ENCODE data around the gene CPEB3.

The CPEB3 gene

DNA sequence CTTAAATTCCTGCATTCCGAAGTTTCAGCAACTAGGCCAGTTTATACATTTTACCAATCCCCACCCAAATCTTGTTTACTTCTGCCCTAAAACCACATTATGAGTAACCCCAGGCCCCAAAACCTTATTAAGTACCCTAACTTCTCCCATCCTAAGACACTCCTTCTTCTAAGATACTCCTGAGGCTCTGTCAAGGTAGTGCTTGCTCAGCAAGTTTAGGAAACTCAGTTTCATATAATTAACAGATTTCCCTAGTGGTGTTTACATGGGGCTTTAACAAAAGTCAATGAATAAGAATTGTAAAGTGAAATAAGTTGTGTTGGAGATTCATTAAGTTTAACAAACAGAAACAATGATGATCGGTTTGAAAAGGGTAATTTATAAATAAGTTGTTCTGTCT, 77.8 kb downstream of the CPEB3 start:
- DNase-seq (ENCODE audit: low spot score), result no peak

DNA sequence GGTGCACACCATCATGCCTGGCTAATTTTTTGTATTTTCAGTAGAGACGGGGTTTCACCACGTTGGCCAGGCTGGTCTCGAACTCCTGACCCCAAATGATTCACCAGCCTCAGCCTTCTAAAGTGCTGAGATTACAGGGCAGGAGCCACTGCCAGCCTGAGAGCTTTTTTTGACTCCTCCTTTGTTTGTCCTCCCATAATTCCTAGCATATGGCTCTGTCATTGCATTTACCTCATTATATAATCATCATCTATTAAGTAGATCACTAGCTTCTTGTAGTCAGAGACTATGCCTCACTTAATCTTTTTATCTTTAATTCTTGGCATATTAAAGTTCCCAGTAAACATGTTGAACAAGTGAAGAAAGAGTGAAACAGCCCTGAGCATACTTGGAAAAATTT, 82.1 kb downstream of the CPEB3 start:
- DNase-seq (ENCODE audit: low spot score), result no peak

GRCh38 chr10:92208157-92208720, 82.6 kb downstream of the CPEB3 start:
- DNase-seq (ENCODE audit: low spot score), result no peak

GRCh38 chr10:92207061-92207460, 83.8 kb downstream of the CPEB3 start:
- no peak for DNase-seq (ENCODE audit: low spot score)

DNA sequence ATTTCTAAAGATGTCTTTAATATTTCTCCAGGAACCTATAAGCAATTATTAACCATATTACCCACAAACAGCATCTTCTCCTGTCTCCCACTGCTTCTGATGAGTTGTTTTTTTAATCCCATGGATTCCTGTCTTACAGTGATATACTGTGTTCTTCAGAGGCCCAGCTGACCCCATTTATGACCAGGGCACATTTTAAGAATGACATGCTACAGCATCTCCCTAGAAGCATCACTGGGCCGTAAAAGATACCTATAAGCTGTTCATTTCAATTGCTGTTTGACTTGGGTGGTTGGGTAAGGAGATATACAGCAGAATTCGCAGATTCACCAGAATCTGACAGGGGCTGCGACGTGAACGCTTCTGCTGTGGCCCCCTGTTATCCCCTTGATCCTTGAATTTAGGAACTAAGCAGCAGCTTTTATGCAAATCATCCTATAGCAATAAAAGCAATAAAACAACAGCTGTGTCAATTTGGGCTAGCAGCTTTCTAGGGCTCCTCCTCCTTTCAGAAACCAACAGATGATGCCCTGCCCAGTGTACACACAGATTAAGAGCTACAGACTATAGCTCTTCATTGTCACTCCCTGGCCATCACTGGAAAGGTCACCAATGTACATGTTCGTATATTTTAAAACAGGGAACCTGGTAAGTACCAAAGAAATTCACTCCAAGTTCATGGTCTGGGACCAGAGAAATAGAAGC, 86.8 kb downstream of the CPEB3 start:
- DNase-seq (ENCODE audit: low spot score), result no peak

GRCh38 chr10:92202536-92202935, 88.3 kb downstream of the CPEB3 start:
- no peak for DNase-seq (ENCODE audit: low spot score)

DNA sequence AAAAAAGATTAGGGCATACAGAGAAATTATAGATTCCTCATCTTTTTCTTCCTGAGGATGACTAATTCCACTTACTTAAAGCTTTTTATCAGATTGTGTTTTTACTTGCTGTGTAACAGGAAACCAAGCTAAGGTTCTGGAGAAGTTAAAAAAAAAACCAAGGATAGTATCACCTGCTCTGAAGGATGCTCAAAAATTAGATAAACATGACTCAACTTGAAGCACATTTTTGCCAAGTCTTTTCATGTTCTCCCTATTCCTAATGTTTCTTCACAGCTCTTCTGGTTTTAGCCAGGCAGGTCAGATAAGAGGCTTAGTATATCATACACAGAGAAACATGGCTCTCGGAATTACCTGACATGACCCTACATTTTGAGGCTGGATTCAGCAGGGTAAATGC, 90.3 kb downstream of the CPEB3 start:
- DNase-seq (ENCODE audit: low spot score), result no peak

DNA sequence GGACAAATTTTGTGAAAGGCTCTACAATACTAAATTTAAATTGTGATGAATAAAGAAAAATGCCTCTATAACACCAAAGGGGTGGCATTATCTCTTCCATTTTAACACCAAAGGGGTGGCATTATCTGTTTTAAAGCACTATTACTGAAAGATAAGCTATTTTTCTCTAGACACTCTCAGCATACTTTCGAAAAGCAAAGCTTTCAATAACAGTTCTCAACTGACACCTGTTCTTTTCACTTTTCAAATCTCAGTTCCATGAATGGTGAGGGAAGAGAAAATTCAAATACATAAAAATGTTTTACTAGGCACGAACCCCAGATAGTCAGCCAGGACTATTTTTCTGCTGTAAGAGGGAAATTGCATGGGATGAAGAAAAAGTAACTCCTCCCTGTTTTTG, 103.8 kb downstream of the CPEB3 start:
- no peak for DNase-seq (ENCODE audit: low spot score)

- DNase-seq (ENCODE audit: low spot score), result no peak
Measured at GRCh38 chr10:92184977-92185376, 105.9 kb downstream of the CPEB3 start.

DNA sequence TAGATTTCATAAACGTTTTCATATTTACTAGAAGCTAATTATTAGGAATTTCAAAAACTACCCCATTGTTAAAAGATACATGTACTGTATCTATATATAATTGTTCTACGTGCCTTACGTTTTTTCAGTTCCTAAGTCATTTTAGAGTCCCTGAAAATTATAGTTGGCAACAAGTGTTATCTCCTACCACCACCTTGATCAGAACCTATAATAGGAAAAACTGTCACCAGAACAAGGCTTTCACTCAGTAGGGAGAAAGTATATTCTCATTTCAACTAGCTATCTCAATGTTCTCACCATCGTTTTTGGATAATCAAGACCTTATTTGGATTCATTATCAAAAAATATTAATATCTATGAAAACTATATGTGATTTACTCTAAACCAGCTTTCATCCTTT, 107.7 kb downstream of the CPEB3 start:
- no peak for DNase-seq (ENCODE audit: low spot score)

- peak; percentile 32 for DNase-seq (ENCODE audit: low spot score)
Measured at GRCh38 chr10:92181575-92181974, 109.3 kb downstream of the CPEB3 start.

DNA sequence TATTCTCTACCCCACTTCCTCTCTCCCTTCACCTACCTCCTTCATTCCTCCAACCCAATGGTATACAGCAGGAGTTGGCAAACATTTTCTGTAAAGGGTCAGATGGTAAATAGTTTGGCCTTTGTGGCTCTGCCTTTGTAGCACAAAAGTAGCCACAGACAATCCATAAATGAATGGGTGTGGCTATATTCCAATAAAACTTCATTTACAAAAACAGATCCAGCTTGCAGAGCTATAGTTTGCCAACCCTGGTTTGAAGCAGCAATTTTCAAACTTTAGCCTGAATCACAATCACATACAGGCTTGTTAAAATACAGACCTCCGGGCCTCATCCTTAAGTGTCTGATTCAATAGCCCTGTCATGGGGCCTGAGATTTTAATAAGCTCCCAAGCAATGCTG, 110.5 kb downstream of the CPEB3 start:
- DNase-seq (ENCODE audit: low spot score), result no peak

- DNase-seq (ENCODE audit: low spot score), result no peak
Measured at GRCh38 chr10:92177546-92177945, 113.3 kb downstream of the CPEB3 start.

- DNase-seq (ENCODE audit: low spot score), result no peak
Measured at GRCh38 chr10:92175164-92175563, 115.7 kb downstream of the CPEB3 start.

- DNase-seq (ENCODE audit: low spot score), result no peak
Measured at GRCh38 chr10:92173996-92174395, 116.9 kb downstream of the CPEB3 start.

- no peak for DNase-seq (ENCODE audit: low spot score)
Measured at GRCh38 chr10:92164036-92164696, 126.7 kb downstream of the CPEB3 start.

GRCh38 chr10:92162541-92162940, 128.3 kb downstream of the CPEB3 start:
- no peak for DNase-seq (ENCODE audit: low spot score)

- DNase-seq (ENCODE audit: low spot score), result no peak
Measured at GRCh38 chr10:92156874-92157773, 133.8 kb downstream of the CPEB3 start.

DNA sequence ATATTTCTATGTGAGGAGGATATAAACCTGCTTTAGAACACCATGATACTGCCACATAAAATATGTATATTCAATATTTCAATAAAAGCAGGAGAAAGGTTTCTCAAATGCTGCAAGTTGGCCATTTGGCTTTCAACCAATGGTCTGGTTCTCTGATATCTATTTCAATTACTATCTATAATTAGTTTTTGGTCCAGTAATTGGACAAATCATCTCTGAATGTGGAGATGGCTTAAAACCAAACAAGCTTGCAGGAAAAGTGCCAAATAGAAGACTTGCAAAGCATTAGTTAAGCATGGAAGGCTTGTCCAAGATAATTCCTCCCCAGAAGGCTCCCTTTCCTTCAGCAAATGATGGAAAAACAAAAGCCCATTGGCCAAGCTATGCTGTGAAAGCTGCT, 140.1 kb downstream of the CPEB3 start:
- no peak for DNase-seq (ENCODE audit: low spot score)

DNA sequence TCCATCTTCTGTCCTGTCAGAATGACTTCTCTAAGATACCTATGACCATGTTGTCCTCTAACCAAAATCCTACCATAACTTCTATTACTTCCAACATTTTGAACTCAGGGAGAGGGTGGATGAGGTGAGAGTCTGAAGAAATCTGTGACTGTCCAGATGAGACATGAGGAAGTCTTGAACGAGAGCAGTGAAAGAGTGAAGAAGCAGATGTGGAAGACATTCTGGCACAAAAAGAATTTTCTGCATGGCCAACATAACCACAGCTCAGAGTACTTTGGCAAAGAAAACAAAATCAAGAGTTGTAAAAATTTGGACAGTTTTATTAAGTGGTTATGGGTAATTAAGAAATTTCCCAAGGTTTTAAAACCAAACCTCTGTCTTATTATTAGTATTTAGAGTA, 141.6 kb downstream of the CPEB3 start:
- no peak for DNase-seq (ENCODE audit: low spot score)

GRCh38 chr10:92146781-92147180, 144.1 kb downstream of the CPEB3 start:
- DNase-seq (ENCODE audit: low spot score), result no peak

DNA sequence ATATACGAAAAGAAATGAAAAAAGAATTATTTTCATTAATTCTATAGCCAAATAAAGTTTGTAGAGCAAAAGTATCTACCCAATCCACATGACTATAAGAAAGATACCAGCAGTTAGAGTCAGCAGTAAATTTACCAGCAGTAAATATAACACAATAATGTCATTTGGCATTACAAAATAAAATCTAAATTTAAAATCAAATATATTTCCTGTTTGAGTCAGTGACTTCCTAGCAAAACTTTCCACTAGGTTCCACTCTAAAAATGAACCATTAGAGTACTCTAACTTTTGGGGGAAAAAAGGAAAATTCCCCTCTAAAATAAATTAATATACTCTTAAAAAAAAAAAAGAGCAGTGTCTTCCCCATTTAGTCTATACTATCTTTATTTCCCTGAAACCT, 144.8 kb downstream of the CPEB3 start:
- DNase-seq (ENCODE audit: low spot score), result no peak

GRCh38 chr10:92142949-92143348, 147.9 kb downstream of the CPEB3 start:
- peak; percentile 44 for DNase-seq (ENCODE audit: low spot score)
